ENCODE measurements around the gene LCE1F. TPM values are rescaled to one million over a fixed set of nuclear protein-coding genes. Genes with fewer than 3 reads are reported as not detected.
A peak's percentile ranks its signal among the peaks of the same experiment; 100 is the strongest.

LCE1F gene
- total RNA-seq, 1 donor from 2014 or later = not detected

DNA sequence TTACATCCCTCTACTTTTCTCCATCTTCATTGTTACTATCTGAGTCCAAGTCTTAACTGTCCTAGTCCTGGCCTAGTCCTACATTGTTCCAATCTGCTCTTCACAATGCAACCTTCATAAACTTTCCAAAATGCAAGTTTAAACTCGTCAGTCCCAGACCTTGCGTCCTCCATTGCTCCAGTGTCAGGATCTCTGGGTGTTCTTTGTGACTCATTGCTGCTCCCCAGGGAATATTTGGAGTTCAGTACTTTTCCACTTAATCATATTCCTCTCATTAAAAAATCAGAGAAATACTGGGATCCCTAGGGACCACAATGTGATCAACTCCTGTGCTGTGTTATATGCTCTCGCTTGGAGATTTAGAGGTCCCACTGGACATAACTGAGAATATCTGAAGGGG, 35.1 kb upstream of the LCE1F start:
- TF ChIP-seq POLR2AphosphoS5 (IDR thresholded peaks at IDR 0.05; ENCODE audit: insufficient read depth in 1 of 2, low read depth in 1 of 2) = peak in 1 of 2 donors; percentile 33
- TF ChIP-seq CTCF (IDR thresholded peaks at IDR 0.05) = no peak
- Histone ChIP-seq H3K36me3 (no peaks in the 10 kb centered on the region), H3K9me3 (no peaks in the 10 kb centered on the region), H3K27ac (no peak overlapping the region), H3K4me3 (no peak overlapping the region), H3K4me1 (no peaks in the 10 kb centered on the region), H3K27me3 (no peaks in the 10 kb centered on the region)
- intact Hi-C loops (cut with DNase I) = no loop called here
- no peak for DNase-seq (ENCODE audit: extremely low spot score in 2 of 2)

GRCh38 chr1:152741656-152742055, 33.3 kb upstream of the LCE1F start:
- intact Hi-C loops (cut with DNase I) = no loop called here
- no peak for DNase-seq (ENCODE audit: extremely low spot score in 2 of 2)
- H3K4me1 ChIP-seq = no peaks in the 10 kb centered on the region
- no peaks in the 10 kb centered on the region for H3K27me3 ChIP-seq
- no peaks in the 10 kb centered on the region for H3K36me3 ChIP-seq
- no peaks in the 10 kb centered on the region for H3K9me3 ChIP-seq
- TF ChIP-seq POLR2AphosphoS5 (IDR thresholded peaks at IDR 0.05; ENCODE audit: insufficient read depth in 1 of 2, low read depth in 1 of 2) (no peak), CTCF (IDR thresholded peaks at IDR 0.05) (no peak), POLR2A (IDR thresholded peaks at IDR 0.05) (no peak)
- H3K4me3 ChIP-seq = no peak overlapping the region
- H3K27ac ChIP-seq = no peak overlapping the region

DNA sequence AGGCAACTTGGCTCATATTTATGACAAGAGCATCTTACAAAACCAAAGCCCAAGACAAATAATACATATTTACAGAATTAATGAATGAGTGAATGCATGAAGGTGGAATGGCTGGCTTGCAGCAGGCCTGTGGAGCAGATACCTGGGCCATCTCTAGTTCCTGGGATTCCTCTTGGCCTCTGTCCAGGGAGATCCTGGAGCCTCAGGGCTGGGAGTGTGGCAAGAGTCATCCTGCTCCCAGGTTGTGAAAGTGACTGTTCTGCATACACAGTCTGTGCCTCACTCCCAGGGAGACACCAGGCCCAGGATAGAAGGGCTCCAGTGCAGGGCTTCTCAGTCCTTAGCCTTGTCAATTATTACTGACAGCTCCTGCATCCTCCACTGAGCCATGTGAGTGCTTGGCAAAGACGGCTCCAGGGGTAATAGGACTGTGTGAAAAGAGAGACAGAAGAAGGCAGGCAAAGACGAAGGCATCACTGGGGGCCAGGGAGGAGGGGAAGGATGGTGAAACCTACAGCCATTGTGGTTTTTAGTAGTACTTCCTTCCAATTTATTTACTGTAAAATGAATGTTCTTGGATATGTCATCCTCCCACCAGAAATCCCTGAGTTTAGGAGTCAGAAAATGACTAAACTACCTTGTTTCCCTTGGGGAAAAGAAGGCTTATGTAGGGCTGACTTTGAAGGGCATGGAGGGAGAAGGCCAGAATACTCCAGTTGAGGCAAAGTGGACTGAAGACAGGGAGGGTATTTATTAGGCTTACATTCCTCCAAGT, 31.4 kb upstream of the LCE1F start:
- no peaks in the 10 kb centered on the region for H3K36me3 ChIP-seq
- DNase-seq (ENCODE audit: extremely low spot score in 2 of 2) = no peak
- no peak overlapping the region for H3K27ac ChIP-seq
- H3K9me3 ChIP-seq = no peaks in the 10 kb centered on the region
- no peak overlapping the region for H3K4me3 ChIP-seq
- intact Hi-C loops (cut with DNase I) = no loop called here
- no peaks in the 10 kb centered on the region for H3K27me3 ChIP-seq
- TF ChIP-seq CTCF (IDR thresholded peaks at IDR 0.05) = no peak
- TF ChIP-seq POLR2A (IDR thresholded peaks at IDR 0.05) = no peak
- TF ChIP-seq POLR2AphosphoS5 (IDR thresholded peaks at IDR 0.05; ENCODE audit: insufficient read depth in 1 of 2, low read depth in 1 of 2) = no peak
- H3K4me1 ChIP-seq = no peaks in the 10 kb centered on the region

- TF ChIP-seq POLR2AphosphoS5 (IDR thresholded peaks at IDR 0.05; ENCODE audit: insufficient read depth in 1 of 2, low read depth in 1 of 2) = peak in 1 of 2 donors; percentile 67
- no peak for TF ChIP-seq CTCF (IDR thresholded peaks at IDR 0.05)
- intact Hi-C loops (cut with DNase I) = no loop called here
Observed at GRCh38 chr1:152745289-152745704, 29.6 kb upstream of the LCE1F start.

GRCh38 chr1:152745765-152746444, 29.0 kb upstream of the LCE1F start:
- H3K4me3 ChIP-seq = no peak overlapping the region
- TF ChIP-seq POLR2AphosphoS5 (IDR thresholded peaks at IDR 0.05; ENCODE audit: insufficient read depth in 1 of 2, low read depth in 1 of 2) (no peak), CTCF (IDR thresholded peaks at IDR 0.05) (no peak), POLR2A (IDR thresholded peaks at IDR 0.05) (no peak)
- H3K4me1 ChIP-seq = no peaks in the 10 kb centered on the region
- no peaks in the 10 kb centered on the region for H3K27me3 ChIP-seq
- no peak overlapping the region for H3K27ac ChIP-seq
- intact Hi-C loops (cut with DNase I) = no loop called here
- no peaks in the 10 kb centered on the region for H3K36me3 ChIP-seq
- DNase-seq (ENCODE audit: extremely low spot score in 2 of 2) = no peak
- H3K9me3 ChIP-seq = no peaks in the 10 kb centered on the region

More at GRCh38 chr1:152745289-152745704, 29.6 kb upstream of the LCE1F start:
- H3K4me3 ChIP-seq = no peak overlapping the region
- H3K36me3 ChIP-seq = no peaks in the 10 kb centered on the region
- no peaks in the 10 kb centered on the region for H3K9me3 ChIP-seq
- H3K4me1 ChIP-seq = no peaks in the 10 kb centered on the region
- H3K27me3 ChIP-seq = no peaks in the 10 kb centered on the region
- no peak overlapping the region for H3K27ac ChIP-seq
- DNase-seq (ENCODE audit: extremely low spot score in 2 of 2) = no peak
